IPS DF 19.7 (cell line): Measurements from ENCODE around the gene RPL39L.
"Not testable (repeated sequence)": the region's sequence is repeated elsewhere in the genome, so short reads cannot be mapped to it uniquely, and the experiment has no call there.

Experiments used
- DNase-seq: peaks from one replicate; pipeline ENCODE4 v3.0.0-alpha.2; 2013; ENCODE audit warnings: low read depth, low spot score

The RPL39L gene

GRCh38 chr3:187139895-187140253, 578 bp upstream of the RPL39L start:
- no peak for DNase-seq

DNA sequence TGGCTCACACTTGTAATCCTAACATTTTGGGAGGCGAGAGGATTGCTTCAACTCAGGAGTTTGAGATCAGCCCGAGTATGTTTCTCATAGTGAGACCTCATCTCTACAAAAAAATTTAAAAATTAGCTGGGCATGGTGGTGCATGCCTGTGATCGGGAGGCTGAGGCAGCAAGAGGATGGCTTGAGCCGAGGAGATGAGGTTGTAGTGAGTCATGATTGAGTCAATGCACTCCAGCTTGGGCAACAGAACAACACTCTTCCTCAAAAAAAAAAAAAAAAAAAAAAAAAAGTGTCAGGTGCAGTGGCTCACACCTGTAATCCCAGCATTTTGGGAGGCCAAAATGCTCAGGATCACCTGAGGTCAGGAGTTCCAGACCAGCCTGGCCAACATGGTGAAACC, 2.4 kb downstream of the RPL39L start:
- DNase-seq, result no peak

DNA sequence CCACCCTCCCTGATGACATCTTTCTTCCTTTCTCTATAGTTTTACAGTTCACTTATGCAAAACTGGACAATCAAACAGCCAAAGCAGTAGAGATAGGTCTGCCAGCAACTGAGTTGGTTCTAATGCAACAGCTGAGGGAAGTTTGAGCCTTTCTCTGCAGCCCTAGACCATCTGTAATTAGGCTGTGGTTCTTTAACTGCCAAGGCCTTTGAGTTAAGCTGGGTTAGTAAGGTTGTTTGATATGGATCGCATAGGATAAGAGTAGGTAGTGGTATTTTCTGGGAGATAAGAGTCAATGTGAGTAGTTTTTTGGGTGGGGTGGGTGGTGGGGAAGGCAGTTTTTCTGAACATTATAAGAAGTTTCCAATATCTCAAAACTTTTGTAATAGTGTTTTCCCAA, 3.0 kb downstream of the RPL39L start:
- no peak for DNase-seq

DNA sequence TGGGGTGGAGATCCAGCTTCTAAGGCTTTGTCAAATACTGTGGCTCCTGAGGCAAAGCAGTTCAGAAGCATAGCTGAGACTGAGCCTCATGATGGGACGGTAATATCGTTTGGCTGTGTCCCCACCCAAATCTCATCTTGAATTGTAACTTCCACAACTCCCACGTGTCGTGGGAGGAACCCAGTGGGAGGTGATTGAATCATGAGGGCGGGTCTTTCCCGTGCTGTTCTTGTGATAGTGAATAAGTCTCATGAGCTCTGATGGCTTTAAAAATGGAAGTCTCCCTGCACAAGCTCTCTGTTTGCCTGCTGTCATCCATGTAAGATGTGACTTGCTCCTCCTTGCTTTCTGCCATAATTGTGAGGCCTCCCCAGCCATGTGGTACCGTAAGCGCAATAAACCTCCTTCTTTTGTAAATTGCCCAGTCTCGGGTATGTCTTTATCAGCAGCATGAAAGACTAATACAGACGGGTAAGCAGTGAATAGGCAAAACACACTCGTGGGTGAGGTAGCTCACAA, 4.1 kb downstream of the RPL39L start:
- DNase-seq, result not testable (repeated sequence)

- DNase-seq, result not testable (repeated sequence)
Measured at GRCh38 chr3:187133181-187133580, 6.1 kb downstream of the RPL39L start.

DNA sequence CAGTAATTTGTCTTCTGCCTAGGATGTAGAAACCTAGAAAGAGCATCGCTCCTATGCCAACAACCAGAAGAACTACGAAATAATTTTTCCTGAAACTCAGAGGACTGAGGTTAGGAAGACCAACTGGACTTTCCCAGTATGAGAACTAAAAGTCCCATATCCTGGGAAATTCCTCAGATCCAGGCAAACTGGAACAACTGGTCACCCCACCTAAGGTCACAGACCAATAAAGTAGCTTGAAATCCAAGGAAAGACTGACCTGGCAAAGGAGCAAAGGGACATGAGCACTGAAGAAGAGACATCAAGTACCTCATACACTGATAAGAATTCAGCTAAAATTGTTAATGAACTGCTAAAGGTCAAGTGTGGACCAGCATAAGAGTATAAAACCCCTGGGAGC, 6.6 kb downstream of the RPL39L start:
- DNase-seq, result no peak

GRCh38 chr3:187131981-187132380, 7.3 kb downstream of the RPL39L start:
- no peak for DNase-seq

DNA sequence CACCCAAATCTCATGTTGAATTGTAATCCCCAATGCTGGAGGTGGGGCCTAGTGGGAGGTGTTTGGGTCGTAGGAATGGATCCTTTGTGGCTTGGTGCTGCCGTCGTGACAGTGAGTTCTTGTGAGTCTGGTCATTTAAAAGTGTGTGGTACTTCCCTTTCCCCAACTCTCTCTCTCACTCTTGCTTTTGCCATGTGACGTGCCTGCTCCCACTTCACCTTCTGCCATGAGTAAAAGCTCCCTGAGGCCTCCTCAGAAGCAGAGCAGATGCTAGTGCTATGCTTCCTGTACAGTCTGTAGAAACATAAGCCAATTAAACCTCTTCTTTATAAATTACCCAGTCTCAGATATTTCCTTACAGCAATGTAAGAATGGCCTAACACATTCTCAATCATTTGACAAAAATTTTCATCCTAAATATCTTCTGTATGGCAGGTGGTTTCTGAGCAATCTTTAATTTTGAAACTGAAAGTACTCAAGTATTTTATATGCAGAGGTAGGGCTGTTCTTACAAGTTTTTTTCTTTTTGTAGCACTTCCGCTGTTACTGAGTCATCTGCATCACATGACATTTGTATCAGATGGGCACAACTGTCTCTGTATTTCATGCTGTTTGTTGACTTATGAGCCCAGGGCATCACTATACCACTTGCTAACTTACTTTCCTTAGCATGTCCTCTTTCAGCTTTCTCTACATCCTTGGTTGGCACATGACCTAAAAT, 8.8 kb downstream of the RPL39L start:
- no peak for DNase-seq

- DNase-seq, result no peak
Measured at GRCh38 chr3:187125319-187126031, 13.8 kb downstream of the RPL39L start.

- DNase-seq, result no peak
Measured at GRCh38 chr3:187122261-187122660, 17.0 kb downstream of the RPL39L start.

- DNase-seq, result no peak
Measured at GRCh38 chr3:187120326-187120725, 19.0 kb downstream of the RPL39L start.

DNA sequence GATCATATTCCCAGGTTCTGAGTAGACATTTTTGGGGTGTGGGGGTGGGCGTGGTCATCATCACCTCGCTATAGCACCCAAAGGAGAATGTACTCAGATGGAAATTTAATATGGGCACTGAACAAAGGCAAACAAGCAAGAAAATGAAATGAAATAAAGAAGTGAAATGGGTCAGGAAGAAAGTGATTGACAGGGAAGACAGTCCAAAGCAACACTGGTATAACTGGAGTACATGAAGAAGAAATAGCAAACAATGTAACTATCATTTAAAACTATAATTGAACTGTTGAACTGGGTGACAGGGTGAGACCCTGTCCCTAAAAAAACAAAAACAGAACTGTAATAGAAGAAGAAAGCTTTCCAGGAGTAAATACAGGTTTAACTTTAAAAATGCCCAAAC, 24.8 kb downstream of the RPL39L start:
- no peak for DNase-seq

DNA sequence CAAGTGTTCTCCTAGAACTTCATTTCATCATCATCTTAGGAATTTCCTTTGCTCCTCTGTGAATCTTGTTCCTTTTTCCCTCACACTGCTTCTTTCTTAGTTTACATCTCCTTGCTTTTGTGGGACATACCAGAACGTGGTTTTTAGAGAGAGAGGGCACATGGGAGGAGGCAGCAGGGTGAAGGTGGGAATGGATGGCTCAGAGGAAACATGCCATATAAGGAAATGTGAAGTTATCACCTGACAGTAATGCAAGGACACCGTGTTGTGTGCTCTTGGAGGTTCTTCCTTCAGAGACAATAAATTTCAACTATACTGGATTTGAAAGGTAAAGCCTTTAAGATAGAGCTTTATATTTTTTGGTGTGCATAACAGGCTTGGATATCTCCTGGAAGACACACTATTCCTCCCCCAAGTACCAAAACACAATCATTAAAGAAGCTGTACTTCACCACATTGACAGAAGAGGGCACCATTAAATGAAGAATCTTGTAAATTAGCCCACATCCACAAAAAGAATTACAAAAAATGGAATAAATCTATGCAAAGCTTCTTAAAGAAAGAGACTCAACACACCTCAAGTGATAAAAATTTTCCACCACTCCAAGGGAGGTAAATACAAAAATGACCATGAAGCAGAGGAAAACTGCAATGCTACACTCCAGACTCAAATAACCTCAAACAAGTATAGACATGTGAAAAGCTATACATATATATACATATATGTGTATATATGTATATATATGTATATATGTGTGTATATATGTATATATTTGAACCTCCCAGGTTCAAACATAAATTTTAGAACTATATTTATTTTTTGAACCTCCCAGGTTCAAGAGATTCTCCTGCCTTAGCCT, 26.1 kb downstream of the RPL39L start:
- DNase-seq, result no peak

DNA sequence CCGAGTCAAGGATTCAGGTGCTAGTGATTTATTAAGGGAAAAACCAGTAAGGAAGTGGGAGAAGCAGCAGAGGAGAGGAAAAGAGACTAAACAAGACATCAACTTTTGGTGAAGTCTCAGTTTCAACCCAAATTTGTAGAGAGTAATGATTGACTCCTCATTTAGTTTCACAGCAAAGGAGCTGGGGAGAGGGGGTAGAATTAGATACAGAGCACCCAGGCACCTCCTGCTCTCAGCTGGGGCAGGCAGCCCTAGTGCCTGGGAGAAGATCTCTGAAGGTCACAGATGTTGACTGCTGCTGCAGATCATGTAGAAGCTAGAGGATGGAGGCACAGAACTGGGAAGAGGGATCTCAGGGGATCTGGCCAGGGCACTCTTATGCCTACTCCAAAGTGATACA, 29.1 kb downstream of the RPL39L start:
- no peak for DNase-seq

GRCh38 chr3:187107989-187108388, 31.3 kb downstream of the RPL39L start:
- DNase-seq, result no peak

DNA sequence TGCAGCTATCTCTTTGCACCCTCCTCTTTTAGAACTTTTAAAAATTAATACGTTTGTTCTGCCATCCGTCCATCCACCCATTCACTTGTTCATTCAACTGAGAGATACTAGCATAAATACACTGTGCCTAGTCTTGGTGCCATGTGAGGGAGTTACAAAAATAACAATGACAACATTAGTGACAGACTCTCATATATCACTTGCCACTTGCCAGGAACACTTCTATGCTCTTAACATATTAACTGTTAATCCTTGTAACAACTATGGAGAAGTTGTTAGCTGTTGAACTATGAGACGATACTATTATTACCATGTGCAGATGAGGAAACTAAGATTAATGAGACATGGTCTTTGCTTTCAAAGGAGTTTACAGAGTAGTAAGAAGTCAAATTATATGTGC, 33.6 kb downstream of the RPL39L start:
- no peak for DNase-seq

DNA sequence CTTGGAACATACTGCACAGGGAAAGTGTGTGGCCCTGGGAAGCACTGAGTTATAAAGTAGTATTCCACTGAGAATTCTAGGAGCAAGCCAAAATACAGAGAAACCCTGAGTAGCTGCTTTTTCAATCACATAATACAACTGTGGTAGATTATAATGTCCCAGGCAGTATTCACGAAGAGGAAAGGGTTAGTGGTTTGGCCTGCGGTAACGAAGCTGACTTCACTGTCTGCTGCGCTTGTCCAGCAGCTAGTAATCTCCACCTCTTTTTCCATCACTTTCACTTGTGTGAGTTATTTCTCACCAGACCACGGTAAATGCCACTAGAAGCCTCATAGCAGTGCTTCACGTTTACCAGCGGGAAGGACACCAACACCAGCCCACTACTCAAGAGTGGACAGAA, 34.4 kb downstream of the RPL39L start:
- DNase-seq, result no peak

GRCh38 chr3:187104342-187104741, 35.0 kb downstream of the RPL39L start:
- DNase-seq, result no peak

- no peak for DNase-seq
Measured at GRCh38 chr3:187103251-187103650, 36.0 kb downstream of the RPL39L start.

GRCh38 chr3:187102073-187102634, 37.1 kb downstream of the RPL39L start:
- DNase-seq, result no peak

DNA sequence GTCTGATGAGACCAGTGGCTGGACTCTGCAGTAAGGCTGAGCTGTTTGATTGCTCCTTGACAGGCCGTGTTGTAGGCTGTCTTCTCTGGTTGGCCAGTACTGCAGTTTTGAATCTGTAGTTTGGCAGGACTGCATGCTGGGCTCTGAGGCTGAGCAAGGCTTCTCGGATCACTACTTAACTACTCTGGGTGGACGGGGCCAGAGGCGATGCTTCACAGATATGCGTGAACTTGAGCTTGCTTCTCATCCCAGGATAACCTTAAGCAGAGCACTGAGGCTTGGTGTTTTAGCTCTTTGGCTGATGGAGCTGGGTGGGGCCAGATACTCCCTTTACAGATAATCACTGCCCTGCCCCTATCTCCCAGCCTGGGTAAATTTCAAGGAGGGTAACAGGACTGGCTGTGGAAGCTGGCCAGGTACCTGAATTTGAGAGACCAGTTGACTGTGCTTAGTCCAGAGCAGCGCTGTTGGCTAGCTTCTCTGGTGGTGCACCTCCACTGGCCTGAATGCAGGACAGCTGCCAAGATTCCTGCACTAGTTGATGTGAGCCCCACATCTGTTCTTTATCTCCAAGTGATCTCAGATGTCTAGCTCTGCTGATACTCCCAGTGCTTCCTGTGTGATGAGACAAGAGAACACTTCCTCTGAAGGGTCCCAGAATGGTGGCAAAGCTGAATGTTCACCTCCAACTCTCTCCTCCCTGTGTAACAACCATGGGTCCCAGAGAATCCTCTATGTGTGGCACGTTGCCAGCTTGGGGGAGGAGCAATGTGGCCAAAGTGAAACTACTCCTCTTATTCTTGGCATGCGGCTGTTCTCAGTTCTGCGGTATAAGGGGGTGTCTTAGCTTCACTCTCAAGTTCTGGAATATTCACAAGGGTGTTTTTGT, 37.9 kb downstream of the RPL39L start:
- DNase-seq, result no peak
